Sigmoid colon (tissue), 7 donors: ENCODE results near the gene TMEM170B. TPM values are rescaled to one million over a fixed set of nuclear protein-coding genes. Genes with fewer than 3 reads are reported as not detected.
A peak's percentile ranks its signal among the peaks of the same experiment; 100 is the strongest.

Experiments used
- DNase-seq: peaks from one replicate; pipeline ENCODE4 v3.0.0-alpha.2; 2019
- H3K27ac ChIP-seq, 4 donors: fragments of 200-600 bp; sonication (generic); one replicate each; pipeline ENCODE4 v1.5.1; 2016 to 2019; ENCODE audit warnings: mild to moderate bottlenecking in 1 of 4
- H3K27me3 ChIP-seq, 3 donors: fragments of 200-600 bp; sonication (generic); one replicate each; pipeline ENCODE4 v1.5.1; 2019; ENCODE audit warnings: mild to moderate bottlenecking in 1 of 3
- H3K36me3 ChIP-seq, 4 donors: fragments of 200-600 bp; sonication (generic); one replicate each; pipeline ENCODE4 v1.5.1; 2016 to 2019
- H3K4me1 ChIP-seq, 4 donors: fragments of 200-600 bp; sonication (generic); one replicate each; pipeline ENCODE4 v1.5.1; 2017 to 2019
- H3K4me3 ChIP-seq, 4 donors: fragments of 200-600 bp; sonication (generic); one replicate each; pipeline ENCODE4 v1.5.1; 2017 to 2019; ENCODE audit warnings: mild to moderate bottlenecking in 2 of 4, moderate library complexity in 1 of 4
- H3K9me3 ChIP-seq, 4 donors: fragments of 200-600 bp in 3 of 4; sonication (generic) in 3 of 4; one replicate each; pipeline versions ENCODE4 v1.5.1 to v1.6.1; 2013 to 2019
- CTCF ChIP-seq, 4 experiments: fragments of 450-650 bp in 3 of 4; fragments of 200-600 bp in 1 of 4; IDR thresholded peaks; one replicate each; pipeline ENCODE4 v1.5.1; 2016 to 2019; ENCODE audit warnings: antibody characterized with exemption in 4 of 4, mild to moderate bottlenecking in 3 of 4, moderate library complexity in 2 of 4
- EP300 ChIP-seq, 4 donors: sonication (generic); formaldehyde crosslinking; IDR thresholded peaks; one replicate each; pipeline ENCODE4 v1.6.1; 2017; ENCODE audit warnings: antibody characterized with exemption in 4 of 4
- POLR2A ChIP-seq, 2 donors: fragments of 450-650 bp; IDR thresholded peaks; one replicate each; pipeline ENCODE4 v1.6.1; 2016; ENCODE audit warnings: antibody characterized with exemption in 2 of 2, mild to moderate bottlenecking in 2 of 2, moderate library complexity in 2 of 2
- POLR2AphosphoS5 ChIP-seq, 4 donors: sonication (generic); formaldehyde crosslinking; IDR thresholded peaks; one replicate each; pipeline ENCODE4 v1.6.1; 2017; ENCODE audit warnings: antibody characterized with exemption in 4 of 4
- WGBS, 2 donors: extraction: QIAGEN DNeasy Blood & Tissue Kit; methylation state at CpG; one replicate each; pipeline ENCODE4 v1.1.7; 2013; 5-methylcytosine and 5-hydroxymethylcytosine counted together
- intact Hi-C: fragments of 100-400 bp; cut with DNase I; formaldehyde crosslinking; loops from one replicate; pipeline ENCODE4 v1.15.1; 2023
- polyA plus RNA-seq, 3 donors: library from polyadenylated mRNA; stranded (reverse); fragments of 200-250 nt; gene quantifications; one replicate each; pipeline ENCODE4 v1.2.3, GENCODE V29; 2013
- total RNA-seq, 4 donors: library from RNA; depleted of rRNA; stranded (reverse); fragments of >200 nt; gene quantifications; one replicate each; pipeline ENCODE4 v1.1.0, GENCODE V29; 2016
- donor health status: healthy with polysubstance abuse.
- donor health status: Bipolar disorder and iron deficiency.
- donor health status: healthy.

Gene TMEM170B
- total and polyA plus RNA-seq, 7 donors = 0.92 to 11.0 (median 8.7) TPM

- TF ChIP-seq EP300 (IDR thresholded peaks at IDR 0.05) (no peak), POLR2A (IDR thresholded peaks at IDR 0.05) (no peak), CTCF (IDR thresholded peaks at IDR 0.05) (no peak), POLR2AphosphoS5 (IDR thresholded peaks at IDR 0.05) (no peak)
- Histone ChIP-seq H3K9me3 (no peaks in the 10 kb centered on the region), H3K27ac (no peak overlapping the region), H3K4me1 (peaks cover 0 to 11% (median 1%) of the 10 kb centered on the region in 4 donors), H3K4me3 (no peak overlapping the region), H3K36me3 (no peaks in the 10 kb centered on the region), H3K27me3 (no peaks in the 10 kb centered on the region)
- intact Hi-C loops = no loop called here
- no peak for DNase-seq
Observed at GRCh38 chr6:11527274-11527870, 10.2 kb upstream of the TMEM170B start.

GRCh38 chr6:11528996-11529395 lies 8.6 kb upstream of the TMEM170B start:
- Histone ChIP-seq H3K36me3 (no peaks in the 10 kb centered on the region), H3K4me1 (peaks cover 0 to 13% (median 3%) of the 10 kb centered on the region in 4 donors), H3K9me3 (no peaks in the 10 kb centered on the region), H3K4me3 (no peak overlapping the region), H3K27me3 (no peaks in the 10 kb centered on the region), H3K27ac (no peak overlapping the region)
- 75 to 86% methylated on average over 2 of the region's 2 CpGs for WGBS, 2 donors
- TF ChIP-seq POLR2A (IDR thresholded peaks at IDR 0.05) (no peak), POLR2AphosphoS5 (IDR thresholded peaks at IDR 0.05) (no peak)
- DNase-seq = no peak
- intact Hi-C loops = no loop called here

GRCh38 chr6:11532097-11532496 lies 5.5 kb upstream of the TMEM170B start:
- Histone ChIP-seq H3K27ac (peak overlapping the region in 3 of 4 donors; percentile 28 to 49 (median 46)), H3K27me3 (no peaks in the 10 kb centered on the region), H3K9me3 (no peaks in the 10 kb centered on the region), H3K36me3 (no peaks in the 10 kb centered on the region), H3K4me1 (peaks cover 0 to 26% (median 8%) of the 10 kb centered on the region in 4 donors), H3K4me3 (no peak overlapping the region)
- intact Hi-C loops = no loop called here
- TF ChIP-seq POLR2A (IDR thresholded peaks at IDR 0.05) (no peak), EP300 (IDR thresholded peaks at IDR 0.05) (no peak), POLR2AphosphoS5 (IDR thresholded peaks at IDR 0.05) (peak in 2 of 4 donors; percentile 36 to 46), CTCF (IDR thresholded peaks at IDR 0.05) (no peak)
- WGBS, 2 donors = 77 to 81% methylated on average over 3 of the region's 3 CpGs
- DNase-seq = peak; percentile 68

- no peak overlapping the region for H3K27ac ChIP-seq
- intact Hi-C loops = no loop called here
- no peak for DNase-seq
- WGBS, 2 donors = 73 to 90% methylated on average over 5 of the region's 5 CpGs
- no peaks in the 10 kb centered on the region for H3K36me3 ChIP-seq
- H3K4me3 ChIP-seq = no peak overlapping the region
- TF ChIP-seq POLR2AphosphoS5 (IDR thresholded peaks at IDR 0.05) = no peak
- TF ChIP-seq POLR2A (IDR thresholded peaks at IDR 0.05) = no peak
- TF ChIP-seq CTCF (IDR thresholded peaks at IDR 0.05) = no peak
- TF ChIP-seq EP300 (IDR thresholded peaks at IDR 0.05) = no peak
- H3K27me3 ChIP-seq = no peaks in the 10 kb centered on the region
- peaks cover 0 to 35% (median 14%) of the 10 kb centered on the region in 4 donors for H3K4me1 ChIP-seq
- H3K9me3 ChIP-seq = no peaks in the 10 kb centered on the region
Observed at GRCh38 chr6:11534561-11534960, 3.0 kb upstream of the TMEM170B start.

GRCh38 chr6:11535801-11536230 lies 1.7 kb upstream of the TMEM170B start:
- no peak for TF ChIP-seq CTCF (IDR thresholded peaks at IDR 0.05)
- no peak for TF ChIP-seq POLR2AphosphoS5 (IDR thresholded peaks at IDR 0.05)
- TF ChIP-seq EP300 (IDR thresholded peaks at IDR 0.05) = no peak
- no peak for TF ChIP-seq POLR2A (IDR thresholded peaks at IDR 0.05)
- no peaks in the 10 kb centered on the region for H3K9me3 ChIP-seq
- H3K27ac ChIP-seq = no peak overlapping the region
- H3K27me3 ChIP-seq = no peaks in the 10 kb centered on the region
- H3K4me3 ChIP-seq = no peak overlapping the region
- no peaks in the 10 kb centered on the region for H3K36me3 ChIP-seq
- no peak for DNase-seq
- intact Hi-C loops = loop anchor here (2.0 kb wide), 1 partner anchor 473 kb away; no protein-coding TSS in a partner anchor
- 9 to 42% methylated on average over 2 of the region's 2 CpGs for WGBS, 2 donors
- H3K4me1 ChIP-seq = peaks cover 0 to 35% (median 15%) of the 10 kb centered on the region in 4 donors
